GM19395 (cell line): Measurements from ENCODE around the gene CCNYL1.
A peak's percentile ranks its signal among the peaks of the same experiment; 100 is the strongest.
"Not testable (repeated sequence)": the region's sequence is repeated elsewhere in the genome, so short reads cannot be mapped to it uniquely, and the experiment has no call there.

ENCODE experiments used
- ATAC-seq: cut with Tn5 transposase; IDR thresholded peaks from one replicate; pipeline ENCODE4 v1.9.1; 2021; ENCODE audit warnings: mild to moderate bottlenecking, moderate library complexity; ENCODE audit not compliant: unreplicated experiment

CCNYL1 gene

DNA sequence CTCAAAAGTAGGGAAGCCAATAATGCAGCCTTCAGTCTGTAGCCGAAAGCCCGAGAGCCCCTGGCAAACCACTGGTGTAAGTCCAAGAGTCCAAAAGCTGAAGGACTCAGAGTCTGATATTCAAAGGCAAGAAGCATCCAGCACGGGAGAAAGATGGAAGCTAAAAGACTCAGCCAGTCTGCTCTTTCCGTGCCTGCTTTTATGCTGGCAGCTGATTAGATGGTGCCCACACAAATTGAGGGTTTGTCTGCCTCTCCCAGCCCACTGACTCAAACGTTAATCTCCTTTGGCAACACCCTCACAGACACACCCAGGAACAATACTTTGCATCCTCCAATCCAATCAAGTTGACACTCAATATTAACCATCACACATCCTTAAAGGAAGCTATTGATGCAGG lies 14.5 kb upstream of the CCNYL1 start:
- not testable (repeated sequence) for ATAC-seq

DNA sequence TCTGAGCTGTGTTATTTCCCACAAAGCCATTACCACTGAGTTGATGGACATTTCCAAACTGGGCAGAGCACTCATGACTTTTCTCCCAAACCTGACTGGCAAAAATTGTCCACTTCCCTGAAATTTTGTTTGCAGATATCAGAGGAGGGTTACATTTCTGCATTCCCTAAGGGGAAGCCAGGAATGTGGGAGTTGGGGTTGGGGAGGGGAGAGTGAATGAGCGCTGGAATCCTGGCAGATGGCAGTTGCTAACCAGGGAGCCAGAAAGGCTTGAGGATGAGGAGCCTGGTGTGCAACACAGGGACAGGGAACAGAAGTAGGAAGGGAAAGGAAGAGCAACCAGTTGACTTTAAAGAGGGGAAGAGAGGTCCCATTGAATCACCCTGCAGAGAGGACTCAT lies 14.0 kb upstream of the CCNYL1 start:
- ATAC-seq: no peak

- ATAC-seq: no peak
Observed at GRCh38 chr2:207698301-207698700, 13.1 kb upstream of the CCNYL1 start.

DNA sequence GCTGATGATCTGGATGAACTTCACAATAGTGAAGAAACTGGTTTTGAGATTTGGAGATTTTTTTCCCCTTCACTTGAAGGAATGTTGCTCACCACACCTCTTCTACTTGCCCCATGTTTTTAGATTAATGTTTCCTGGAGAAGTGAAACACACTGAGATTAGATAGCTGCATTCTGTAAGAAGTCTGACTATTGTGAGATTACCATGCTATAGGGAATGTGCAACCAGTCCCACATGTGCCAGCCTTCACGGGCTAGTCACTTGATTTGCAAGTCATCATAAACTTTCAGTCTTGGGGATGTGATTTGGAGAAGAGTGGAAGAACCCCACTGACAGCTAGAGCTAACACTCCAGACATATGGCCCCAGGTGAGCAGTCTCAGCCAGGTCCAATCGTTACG lies 7.4 kb upstream of the CCNYL1 start:
- no peak for ATAC-seq

DNA sequence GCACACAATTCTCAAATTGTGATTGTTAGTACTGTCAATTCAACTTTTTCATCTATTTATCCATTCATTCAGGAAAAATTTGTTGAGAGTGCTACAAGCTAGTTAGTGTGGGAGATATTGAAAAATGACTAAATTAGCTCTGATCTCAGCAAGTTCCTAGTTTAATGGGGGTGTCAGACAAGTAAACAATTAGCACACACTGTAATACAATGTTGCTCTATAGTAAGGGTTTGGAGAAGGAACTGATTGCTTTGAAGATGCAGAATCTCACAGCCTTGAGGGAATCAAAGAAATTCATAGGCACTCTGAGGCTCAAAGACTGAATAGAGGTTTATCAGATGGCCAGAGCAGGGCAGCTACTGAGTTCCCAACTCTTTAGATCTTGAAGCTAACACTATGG lies 6.8 kb upstream of the CCNYL1 start:
- no peak for ATAC-seq

DNA sequence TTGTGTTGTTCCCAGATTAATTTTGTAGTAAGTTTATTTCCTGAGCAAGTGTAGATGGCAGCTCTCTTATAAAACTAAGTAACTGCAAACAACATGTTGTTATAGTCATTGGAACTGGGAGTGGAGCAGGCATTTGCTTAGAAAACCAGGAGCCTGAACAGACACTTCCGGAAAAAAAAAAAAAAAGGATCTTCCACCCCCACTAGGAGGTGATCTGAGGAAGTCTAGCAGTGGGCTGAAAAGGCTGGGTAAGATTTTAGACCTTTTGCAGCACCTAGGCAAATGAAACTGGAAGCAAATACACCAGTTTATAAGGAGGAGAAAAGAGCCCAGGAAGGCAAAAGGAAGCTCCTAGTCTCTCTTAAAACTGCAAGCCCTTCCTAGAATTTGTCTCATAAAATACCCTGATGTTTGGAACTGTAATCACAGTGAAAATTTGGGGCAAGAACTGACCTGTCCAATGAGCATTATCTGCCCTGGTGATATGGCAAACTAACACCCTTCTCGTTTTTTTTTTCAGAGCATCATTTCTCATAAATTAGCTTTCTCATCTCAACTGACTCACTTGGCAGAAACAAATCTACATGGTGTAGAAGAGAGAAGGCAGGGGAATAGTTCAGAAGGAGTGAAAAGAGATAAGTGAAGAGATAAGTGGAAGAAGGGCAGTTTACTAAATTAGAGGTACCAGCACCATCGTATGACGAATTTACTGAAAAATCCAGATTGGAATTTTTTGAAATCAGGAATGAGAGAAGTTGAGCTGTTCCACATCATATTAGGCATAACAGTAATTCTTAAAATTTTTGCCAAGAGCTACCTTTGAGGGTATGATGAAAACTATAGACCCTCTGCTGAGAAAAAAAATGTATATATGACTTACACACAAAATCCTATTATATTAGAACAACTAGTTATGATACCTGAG lies 4.2 kb upstream of the CCNYL1 start:
- ATAC-seq: no peak

DNA sequence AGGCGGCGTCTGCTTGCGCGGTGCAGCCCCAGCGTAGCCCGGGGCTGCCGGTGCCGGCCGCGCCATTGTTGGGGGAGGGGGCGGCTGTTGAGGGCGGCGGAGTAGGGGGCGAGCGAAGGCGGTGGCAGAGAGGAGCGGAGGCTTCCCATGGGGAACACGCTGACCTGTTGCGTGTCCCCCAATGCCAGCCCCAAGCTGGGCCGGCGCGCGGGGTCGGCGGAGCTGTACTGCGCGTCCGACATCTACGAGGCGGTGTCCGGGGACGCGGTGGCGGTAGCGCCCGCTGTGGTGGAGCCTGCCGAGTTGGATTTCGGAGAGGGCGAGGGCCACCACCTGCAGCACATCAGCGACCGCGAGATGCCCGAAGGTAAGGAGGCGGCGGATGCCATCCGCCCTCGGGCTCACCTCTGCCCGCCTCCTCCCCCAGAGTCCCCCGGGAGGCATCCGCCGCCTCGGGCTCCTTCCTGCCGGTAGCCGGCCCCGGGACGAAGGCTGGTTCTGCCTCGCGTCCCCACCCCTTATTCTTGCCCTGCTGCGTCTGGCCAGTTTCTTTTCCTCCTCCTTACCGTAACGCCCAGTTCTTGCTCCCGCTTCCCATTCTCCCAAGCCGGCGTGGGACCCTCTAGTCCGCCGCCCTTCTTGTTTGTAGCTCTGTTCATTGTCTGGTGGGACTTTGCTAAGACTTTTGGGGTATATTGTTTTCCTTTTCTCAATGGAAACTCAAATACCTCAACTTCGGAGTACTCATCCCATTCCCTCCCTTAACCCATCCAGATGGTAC lies 500 bp downstream of the CCNYL1 start:
- peak; percentile 37 for ATAC-seq

GRCh38 chr2:207716056-207716455 lies 4.6 kb downstream of the CCNYL1 start:
- no peak for ATAC-seq

- ATAC-seq: no peak
Observed at GRCh38 chr2:207718521-207718920, 7.1 kb downstream of the CCNYL1 start.

DNA sequence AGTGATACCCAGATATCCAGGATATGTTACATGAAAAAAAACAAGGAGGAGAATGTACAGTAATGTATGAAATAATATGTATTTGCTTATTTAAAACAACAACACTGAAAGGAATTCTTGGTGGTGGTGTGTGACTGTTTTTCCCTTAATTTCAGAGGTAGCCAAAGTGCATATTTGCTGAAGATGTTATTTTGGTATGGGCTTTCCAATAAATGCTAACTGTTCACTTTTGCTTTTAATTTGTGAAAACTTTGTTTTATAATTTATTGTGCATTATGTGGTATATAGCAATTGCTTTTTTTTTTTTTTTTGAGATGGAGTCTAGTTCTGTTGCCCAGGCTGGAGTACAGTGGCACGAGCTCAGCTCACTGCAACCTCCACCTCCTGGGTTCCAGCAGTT lies 7.6 kb downstream of the CCNYL1 start:
- ATAC-seq: no peak

DNA sequence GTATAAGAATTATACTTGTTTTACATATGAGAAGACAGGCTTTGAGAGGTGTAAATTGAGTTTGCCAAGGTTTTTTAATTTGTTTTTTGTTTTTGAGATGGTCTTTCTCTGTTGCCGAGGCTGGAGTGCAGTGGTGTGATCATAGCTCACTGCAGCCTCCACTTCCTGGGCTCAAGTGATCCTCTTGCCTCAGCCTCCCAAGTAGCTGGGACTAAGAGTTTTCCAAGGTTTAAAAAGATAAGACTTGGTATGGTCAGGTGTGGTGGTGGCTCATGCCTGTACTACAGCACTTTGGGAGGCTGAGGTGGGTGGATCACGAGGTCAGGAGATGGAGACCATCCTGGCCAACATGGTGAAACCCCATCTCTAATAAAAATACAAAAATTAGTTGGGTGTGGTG lies 8.2 kb downstream of the CCNYL1 start:
- ATAC-seq: not testable (repeated sequence)

DNA sequence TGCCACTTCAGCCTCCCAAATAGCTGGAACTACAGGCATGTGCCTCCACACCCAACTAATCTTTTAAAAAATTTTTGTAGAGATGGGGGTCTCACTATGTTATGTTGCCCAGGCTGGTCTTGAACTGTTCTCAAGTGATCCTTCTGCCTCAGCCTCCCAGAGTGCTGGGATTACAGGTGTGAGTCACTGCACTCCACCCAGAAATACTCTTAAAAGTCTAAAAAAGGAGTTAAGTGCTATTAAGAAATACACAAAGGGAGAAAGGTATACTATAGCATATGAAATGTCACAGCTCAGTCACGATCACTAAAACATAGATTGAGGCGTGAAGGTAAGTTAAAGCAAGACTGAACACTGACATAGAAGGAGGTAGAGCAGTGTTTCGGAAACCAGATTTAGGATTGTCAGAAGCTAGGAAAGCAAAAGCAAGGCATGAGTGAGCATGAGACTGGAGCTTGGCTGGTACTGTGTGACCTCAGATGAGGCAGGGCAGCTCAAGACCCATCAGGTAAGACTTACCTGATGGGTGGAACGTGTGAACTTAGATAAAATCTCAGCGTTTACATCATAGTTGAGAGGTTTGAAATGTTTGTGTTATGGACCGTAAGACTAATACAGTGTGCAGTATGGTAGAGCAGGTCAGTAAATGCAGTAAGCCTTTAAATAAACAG lies 9.2 kb downstream of the CCNYL1 start:
- ATAC-seq: no peak

DNA sequence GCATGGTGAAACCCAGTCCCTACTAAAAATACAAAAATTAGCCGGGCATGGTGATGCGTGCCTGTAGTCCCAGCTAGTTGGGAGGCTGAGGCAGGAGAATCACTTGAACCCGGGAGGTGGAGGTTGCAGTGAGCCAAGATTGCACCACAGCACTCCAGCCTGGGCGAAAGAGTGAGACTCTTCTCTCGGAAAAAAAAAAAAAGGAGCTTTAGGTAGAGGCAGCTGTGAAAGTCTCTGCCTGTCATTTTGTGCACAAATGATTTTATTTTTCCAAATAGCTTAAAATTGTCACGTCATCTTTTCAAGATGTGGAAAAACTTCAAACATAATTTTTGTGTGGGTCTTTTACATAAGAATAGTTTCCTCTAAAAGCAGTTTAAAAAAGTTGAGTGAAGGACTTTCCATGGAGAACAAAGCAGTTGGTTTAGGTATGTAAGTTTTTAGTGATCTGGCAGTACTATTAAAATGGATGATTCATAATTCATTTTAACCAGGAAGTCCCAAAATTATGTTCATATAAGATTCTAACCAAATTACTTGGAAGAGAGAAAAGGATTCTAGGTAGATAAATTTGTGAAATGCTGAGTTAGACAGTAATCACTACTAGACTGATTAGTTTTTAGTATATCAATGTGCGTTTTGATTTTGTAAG lies 11.5 kb downstream of the CCNYL1 start:
- no peak for ATAC-seq

DNA sequence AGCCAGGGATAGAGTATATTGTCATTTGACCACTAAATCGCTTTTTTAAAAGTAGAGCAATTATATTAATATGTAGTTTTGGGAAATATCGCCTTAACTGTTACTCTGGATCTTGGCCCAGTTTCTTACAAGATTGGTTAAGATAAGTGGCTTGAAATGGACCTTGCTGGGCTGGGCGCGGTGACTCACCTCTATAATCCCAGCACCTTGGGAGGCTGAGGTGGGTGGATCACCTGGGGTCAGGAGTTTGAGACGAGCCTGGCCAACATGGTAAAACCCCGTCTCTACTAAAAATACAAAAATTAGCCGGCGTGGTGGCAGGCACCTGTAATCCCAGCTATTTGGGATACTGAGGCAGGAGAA lies 12.0 kb downstream of the CCNYL1 start:
- ATAC-seq: not testable (repeated sequence)

GRCh38 chr2:207724113-207724512 lies 12.7 kb downstream of the CCNYL1 start:
- peak; percentile 66 for ATAC-seq

GRCh38 chr2:207725873-207726578 lies 14.6 kb downstream of the CCNYL1 start:
- ATAC-seq: no peak

DNA sequence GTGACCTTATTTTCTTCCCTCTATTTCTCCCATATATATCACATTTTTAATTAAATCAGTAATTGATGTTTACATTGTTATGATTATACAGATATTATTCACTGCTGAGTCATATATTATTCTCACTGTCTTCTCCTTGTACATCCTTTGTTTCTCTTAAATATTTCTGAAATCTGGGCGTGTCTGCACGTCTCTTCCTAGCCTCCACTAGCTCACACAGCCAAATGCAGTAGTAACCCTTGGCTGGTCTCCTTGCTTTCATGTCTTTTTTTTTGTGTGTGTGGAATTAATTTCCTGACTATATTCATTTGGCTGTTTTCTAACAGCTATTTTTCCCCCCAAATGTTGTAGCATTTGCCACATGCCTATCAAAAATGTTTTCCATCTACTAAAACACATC lies 15.8 kb downstream of the CCNYL1 start:
- ATAC-seq: no peak

DNA sequence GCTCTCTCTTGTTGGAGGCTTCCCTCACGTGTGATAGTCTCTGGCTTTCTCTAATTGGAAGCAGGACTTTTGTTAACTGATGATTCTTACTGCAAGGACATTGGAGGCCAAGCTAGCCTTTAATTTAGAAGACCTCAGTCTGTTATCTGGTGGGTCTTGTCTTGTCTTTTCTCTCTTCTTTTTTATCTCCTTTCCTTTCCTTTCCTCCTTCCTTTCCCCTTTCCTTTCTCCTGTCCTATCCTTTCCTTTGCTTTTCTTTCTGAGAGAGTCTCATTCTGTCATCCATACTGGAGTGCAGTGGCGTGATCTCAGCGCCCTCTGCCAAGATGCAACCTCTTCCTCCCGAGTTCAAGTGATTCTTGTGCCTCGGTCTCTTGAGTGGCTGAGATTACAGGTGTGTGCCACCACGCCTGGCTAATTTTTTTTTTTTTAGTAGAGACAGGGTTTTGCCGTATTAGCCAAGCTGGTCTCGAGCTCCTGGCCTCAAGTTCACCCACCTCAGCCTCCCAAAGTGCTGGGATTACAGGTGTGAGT lies 18.1 kb downstream of the CCNYL1 start:
- ATAC-seq: no peak

DNA sequence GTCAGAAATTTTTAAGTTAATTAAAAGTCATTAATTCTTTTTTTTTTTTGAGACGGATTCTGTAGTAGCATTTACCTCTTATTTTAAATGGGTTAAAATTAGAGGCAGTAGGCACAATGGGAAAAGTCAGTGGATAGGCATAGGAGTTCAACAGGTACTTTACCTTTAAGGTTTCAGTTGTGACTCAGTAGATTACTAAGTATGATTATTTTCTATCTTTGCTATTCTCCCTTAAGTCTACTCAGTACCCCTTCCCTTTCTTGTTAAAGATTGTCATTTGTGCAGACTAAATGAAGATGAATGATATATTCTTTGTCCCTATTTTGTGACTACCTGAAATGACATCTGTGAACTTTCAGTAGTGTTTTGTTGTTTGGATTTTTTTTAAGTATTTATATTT lies 19.7 kb downstream of the CCNYL1 start:
- ATAC-seq: no peak

DNA sequence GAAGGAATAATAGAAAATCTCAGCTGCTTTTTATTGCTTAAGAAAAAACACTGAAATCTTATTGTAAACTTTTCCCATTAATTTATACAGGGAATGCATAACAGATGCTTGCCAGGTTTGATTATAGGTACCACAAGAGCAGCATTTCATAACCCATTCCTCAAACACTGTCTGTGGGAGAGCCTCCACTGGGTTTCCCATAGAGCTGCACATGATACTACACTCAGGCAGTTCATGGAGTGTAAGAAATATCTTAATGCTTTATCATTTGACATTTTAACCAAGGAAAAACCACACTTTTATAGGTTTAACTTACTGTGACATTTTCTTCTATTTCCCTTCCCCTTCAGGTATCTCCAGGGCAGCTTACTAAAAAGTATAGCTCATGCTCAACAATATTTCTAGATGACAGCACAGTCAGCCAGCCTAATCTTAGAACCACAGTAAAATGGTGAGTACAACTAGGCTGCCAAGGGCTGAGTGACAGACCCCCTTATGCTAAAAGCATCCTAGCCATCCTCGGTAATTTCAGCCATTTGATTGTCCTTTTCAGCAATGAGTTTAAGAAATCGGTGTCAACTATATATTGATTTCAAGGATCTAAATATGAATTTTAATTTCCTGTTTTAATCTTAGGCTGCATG lies 22.3 kb downstream of the CCNYL1 start:
- no peak for ATAC-seq
